Endodermal cell (in vitro differentiated cells): Measurements from ENCODE around the gene UCHL5. TPM values are rescaled to one million over a fixed set of nuclear protein-coding genes. Genes with fewer than 3 reads are reported as not detected.

Source experiments
- DNase-seq: peaks from one replicate; pipeline ENCODE4 v3.0.0-alpha.2; 2017
- H3K27ac ChIP-seq: 2 replicates; pipeline ENCODE4 v1.5.1; 2013; ENCODE audit warnings: mild to moderate bottlenecking, low read depth, low read length, moderate library complexity
- H3K27me3 ChIP-seq: 2 replicates; pipeline ENCODE4 v1.6.1; 2013; ENCODE audit warnings: mild to moderate bottlenecking, low read length, moderate library complexity; ENCODE audit not compliant: insufficient read depth, control insufficient read depth, poor library complexity, severe bottlenecking
- H3K36me3 ChIP-seq: 2 replicates; pipeline ENCODE4 v1.7.0; 2013; ENCODE audit warnings: mild to moderate bottlenecking, low read length, moderate library complexity; ENCODE audit not compliant: control insufficient read depth, insufficient read depth
- H3K4me1 ChIP-seq: one replicate; pipeline ENCODE4 v1.7.0; 2013; ENCODE audit warnings: low read length; ENCODE audit not compliant: control insufficient read depth, insufficient read depth
- H3K4me3 ChIP-seq: 2 replicates; pipeline ENCODE4 v1.5.1; 2013; ENCODE audit warnings: mild to moderate bottlenecking, low read length, moderate library complexity
- H3K9ac ChIP-seq: 2 replicates; pipeline ENCODE4 v1.6.1; 2013; ENCODE audit warnings: mild to moderate bottlenecking, low read length, moderate library complexity; ENCODE audit not compliant: poor library complexity, severe bottlenecking; ENCODE audit errors: extremely low read depth
- H3K9me3 ChIP-seq: 2 replicates; pipeline ENCODE4 v1.6.1; 2013; ENCODE audit warnings: mild to moderate bottlenecking, low read length, moderate library complexity; ENCODE audit not compliant: control insufficient read depth
- H3K27ac Mint-ChIP-seq: 2 replicates; pipeline ENCODE4 v1.8.0; 2020; ENCODE audit warnings: mixed read lengths
- H3K27me3 Mint-ChIP-seq: 2 replicates; pipeline ENCODE4 v1.8.0; 2021; ENCODE audit warnings: mild to moderate bottlenecking, mixed read lengths; ENCODE audit not compliant: insufficient read depth
- H3K36me3 Mint-ChIP-seq: 2 replicates; pipeline ENCODE4 v1.8.0; 2020; ENCODE audit warnings: low read depth, mixed read lengths
- H3K4me1 Mint-ChIP-seq: 2 replicates; pipeline ENCODE4 v1.8.0; 2020; ENCODE audit warnings: mixed read lengths
- H3K4me3 Mint-ChIP-seq: 2 replicates; pipeline ENCODE4 v1.8.0; 2020; ENCODE audit warnings: mild to moderate bottlenecking, moderate library complexity, mixed read lengths
- H3K9me3 Mint-ChIP-seq: 2 replicates; pipeline ENCODE4 v1.8.0; 2020; ENCODE audit warnings: mild to moderate bottlenecking, mixed read lengths
- CTCF ChIP-seq: fragments of 200-600 bp; sonication (generic); conservative IDR thresholded peaks from 2 replicates; pipeline ENCODE4 v1.5.0; 2021; ENCODE audit warnings: antibody characterized with exemption, mild to moderate bottlenecking
- WGBS, 2 experiments: methylation state at CpG; one replicate each; pipeline versions ENCODE4 v1.1.5 to v1.1.7; 2013; ENCODE audit warnings: missing lambda C conversion rate in 2 of 2, mixed read lengths in 1 of 2; ENCODE audit not compliant: insufficient coverage in 1 of 2, insufficient read length in 1 of 2; 5-methylcytosine and 5-hydroxymethylcytosine counted together
- total RNA-seq, 2 donors: library from RNA; stranded (reverse); fragmentation: NEBNext Ultra II Directional in 1 of 2; extraction: Animal tissue kit (Norgen Biotek cat#: 25700) in 1 of 2; gene quantifications; 2 replicates in 1 of 2; 3 replicates in 1 of 2; pipeline ENCODE4 v1.2.1, GENCODE V29; 2021

The UCHL5 gene
- total RNA-seq, 2 donors from 2014 or later: 33.0 to 40.6 TPM

- TF ChIP-seq CTCF: no peak
- no peak overlapping the region for H3K4me3 ChIP-seq
- no peaks in the 10 kb centered on the region for H3K36me3 ChIP-seq
- H3K9me3 ChIP-seq: no peaks in the 10 kb centered on the region
- H3K4me1 ChIP-seq: no peaks in the 10 kb centered on the region
- Mint-ChIP-seq H3K4me3 (no peak overlapping the region), H3K9me3 (peaks cover 3% of the 10 kb centered on the region), H3K27ac (no peak overlapping the region), H3K27me3 (no peaks in the 10 kb centered on the region), H3K36me3 (no peaks in the 10 kb centered on the region), H3K4me1 (peaks cover 4% of the 10 kb centered on the region)
- H3K27me3 ChIP-seq: no peaks in the 10 kb centered on the region
- no peak overlapping the region for H3K9ac ChIP-seq
- WGBS, 2 experiments: 91 to 100% methylated on average over 1 to 2 of the region's 2 CpGs
- no peak overlapping the region for H3K27ac ChIP-seq
- no peak for DNase-seq
These were observed 96.3 kb downstream of the UCHL5 start for GRCh38 chr1:192962901-192963300.

Other genes with a start within 250 kb of the UCHL5 start
- gene RO60, start 252 bp upstream of the UCHL5 start, total RNA-seq: 10 to 100 TPM; 79.4 to 92.0 TPM
- 10 to 100 TPM in 1 of 2 donors, 1 to 10 TPM in 1; 8.6 to 11.0 TPM for gene GLRX2, start 46.1 kb upstream of the UCHL5 start, total RNA-seq
- 10 to 100 TPM; 52.8 to 53.0 TPM for gene CDC73, start 62.7 kb upstream of the UCHL5 start, total RNA-seq
- gene B3GALT2, start 127.3 kb upstream of the UCHL5 start, total RNA-seq: not detected